ENCODE measurements around the gene DRC1.

DRC1 gene

DNA sequence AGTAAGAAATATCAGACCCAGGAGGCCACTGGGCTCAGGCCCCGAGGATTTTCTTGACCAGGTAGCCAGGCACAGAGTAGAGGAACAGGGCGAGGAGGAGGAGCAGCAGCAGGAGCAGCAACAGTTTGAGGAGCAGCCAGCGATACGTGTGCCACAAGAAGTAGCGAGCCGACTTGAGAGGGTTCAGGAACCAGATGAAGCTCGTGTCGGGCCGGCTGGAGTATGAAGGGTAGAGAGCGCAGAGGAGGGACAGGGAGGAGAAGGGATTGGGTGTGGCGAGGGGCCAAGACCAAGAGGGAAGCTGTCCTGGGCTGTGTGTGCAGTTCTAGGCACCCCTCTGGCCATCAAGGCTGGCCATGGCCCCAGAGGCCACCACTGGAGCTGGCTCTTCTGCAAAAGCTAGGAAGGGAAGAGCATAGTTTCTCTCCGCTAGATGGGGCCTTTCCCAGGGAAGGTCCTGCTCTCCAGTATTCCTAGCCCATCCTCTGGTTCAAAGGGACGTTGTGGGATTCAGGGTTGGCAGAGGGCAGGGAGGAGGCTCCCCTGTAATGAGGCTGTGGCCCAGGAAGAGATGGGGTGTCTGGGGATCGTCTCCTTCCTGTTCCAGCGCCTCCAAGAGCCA lies 58.4 kb downstream of the DRC1 start:
- Histone ChIP-seq H3K27ac (ENCODE audit: low read depth, low read length) (no peak overlapping the region), H3K27me3 (ENCODE audit: insufficient read depth, low read length, poor library complexity) (no peaks in the 10 kb centered on the region), H4K5ac (ENCODE audit: low read length) (no peak overlapping the region), H3K36me3 (ENCODE audit: control insufficient read depth, insufficient read depth, low read length) (no peaks in the 10 kb centered on the region), H3K4me3 (ENCODE audit: low read length) (no peak overlapping the region), H3K4me2 (ENCODE audit: low read length) (no peak overlapping the region), H3K9ac (ENCODE audit: low read length) (no peak overlapping the region), H3K79me1 (ENCODE audit: low read length) (no peaks in the 10 kb centered on the region), H2BK5ac (ENCODE audit: low read length) (no peak overlapping the region), H3K4me1 (ENCODE audit: control insufficient read depth, low read depth, low read length) (peaks cover 2% of the 10 kb centered on the region), H3K56ac (ENCODE audit: low read length) (no peak overlapping the region), H3K4ac (ENCODE audit: low read depth, low read length) (no peak overlapping the region), H3K79me2 (ENCODE audit: control insufficient read depth, insufficient read depth, low read length) (no peaks in the 10 kb centered on the region), H2AK5ac (ENCODE audit: low read length) (no peak overlapping the region), H3K23ac (ENCODE audit: low read length) (no peak overlapping the region), H2BK120ac (ENCODE audit: low read depth, low read length) (no peak overlapping the region), H2BK15ac (replicated peaks; ENCODE audit: low read depth) (no peak overlapping the region), H4K8ac (ENCODE audit: low read depth, low read length) (no peak overlapping the region), H3K18ac (ENCODE audit: low read length) (no peak overlapping the region)
- peak; percentile 51 for DNase-seq
- WGBS (ENCODE audit: extremely low coverage, insufficient coverage, low lambda C conversion rate), result no CpG with 5 or more reads among the region's 15 CpGs

DNA sequence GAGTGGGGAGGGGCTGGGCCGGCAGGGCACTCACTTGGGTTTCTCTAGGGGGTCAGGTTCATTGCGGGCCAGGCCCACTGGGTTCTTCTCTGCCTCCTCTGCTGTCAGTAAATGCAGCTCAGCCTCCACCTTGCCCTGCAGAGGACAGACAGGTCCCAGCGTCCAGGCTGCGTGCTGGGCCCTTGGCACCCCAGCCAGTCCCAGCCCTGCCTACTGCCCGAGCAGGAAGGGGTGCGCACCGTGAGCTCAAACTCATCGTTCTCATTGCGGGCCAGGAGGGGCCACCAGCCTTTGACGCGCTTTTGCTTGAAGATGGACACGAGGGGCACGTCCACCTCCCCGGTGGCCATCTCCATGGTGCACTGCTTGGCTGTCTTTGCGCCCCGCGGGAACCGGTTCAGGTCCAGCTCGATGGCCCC lies 58.9 kb downstream of the DRC1 start:
- Histone ChIP-seq H3K79me2 (ENCODE audit: control insufficient read depth, insufficient read depth, low read length) (no peaks in the 10 kb centered on the region), H3K9ac (ENCODE audit: low read length) (no peak overlapping the region)
- WGBS (ENCODE audit: extremely low coverage, insufficient coverage, low lambda C conversion rate), result no CpG with 5 or more reads among the region's 19 CpGs

DNA sequence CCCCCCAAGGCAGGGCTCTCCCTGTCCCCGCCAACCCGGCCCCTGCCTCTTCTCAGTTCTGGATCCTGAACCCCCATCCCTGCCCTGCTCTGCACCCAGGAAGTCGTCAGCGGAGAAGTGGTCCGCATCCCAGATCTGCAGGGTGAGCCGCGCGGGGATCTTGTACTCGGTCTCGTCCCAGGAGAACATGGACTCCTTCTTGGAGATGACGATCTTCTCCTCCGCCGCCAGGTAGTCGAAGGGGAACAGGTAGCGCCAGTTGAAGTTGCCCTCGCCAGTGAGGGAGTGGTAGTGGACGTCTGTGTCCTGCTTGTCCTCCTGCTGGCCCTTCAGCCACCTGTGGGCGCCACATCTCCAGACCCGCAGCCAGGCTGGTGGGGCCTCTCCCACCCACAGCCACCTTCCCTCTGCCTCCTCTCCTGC lies 59.9 kb downstream of the DRC1 start:
- Histone ChIP-seq H4K5ac (ENCODE audit: low read length) (no peak overlapping the region), H3K4ac (ENCODE audit: low read depth, low read length) (no peak overlapping the region), H4K8ac (ENCODE audit: low read depth, low read length) (no peak overlapping the region), H3K4me2 (ENCODE audit: low read length) (no peak overlapping the region), H3K4me3 (ENCODE audit: low read length) (no peak overlapping the region), H3K27ac (ENCODE audit: low read depth, low read length) (no peak overlapping the region), H3K4me1 (ENCODE audit: control insufficient read depth, low read depth, low read length) (peaks cover 2% of the 10 kb centered on the region), H3K79me1 (ENCODE audit: low read length) (no peaks in the 10 kb centered on the region), H3K9ac (ENCODE audit: low read length) (no peak overlapping the region), H3K27me3 (ENCODE audit: insufficient read depth, low read length, poor library complexity) (no peaks in the 10 kb centered on the region), H2BK120ac (ENCODE audit: low read depth, low read length) (no peak overlapping the region), H3K36me3 (ENCODE audit: control insufficient read depth, insufficient read depth, low read length) (no peaks in the 10 kb centered on the region), H2BK5ac (ENCODE audit: low read length) (no peak overlapping the region), H3K23ac (ENCODE audit: low read length) (no peak overlapping the region), H3K18ac (ENCODE audit: low read length) (no peak overlapping the region), H2AK5ac (ENCODE audit: low read length) (no peak overlapping the region), H3K79me2 (ENCODE audit: control insufficient read depth, insufficient read depth, low read length) (no peaks in the 10 kb centered on the region), H2BK15ac (replicated peaks; ENCODE audit: low read depth) (no peak overlapping the region), H3K56ac (ENCODE audit: low read length) (no peak overlapping the region)
- DNase-seq, result no peak
- WGBS (ENCODE audit: extremely low coverage, insufficient coverage, low lambda C conversion rate), result no CpG with 5 or more reads among the region's 19 CpGs

More for the DNA sequence above, 58.9 kb downstream of the DRC1 start:
- Histone ChIP-seq H2BK5ac (ENCODE audit: low read length) (no peak overlapping the region), H4K8ac (ENCODE audit: low read depth, low read length) (no peak overlapping the region), H2AK5ac (ENCODE audit: low read length) (no peak overlapping the region), H3K79me1 (ENCODE audit: low read length) (no peaks in the 10 kb centered on the region), H2BK15ac (replicated peaks; ENCODE audit: low read depth) (no peak overlapping the region), H3K36me3 (ENCODE audit: control insufficient read depth, insufficient read depth, low read length) (no peaks in the 10 kb centered on the region), H3K56ac (ENCODE audit: low read length) (no peak overlapping the region), H3K4me3 (ENCODE audit: low read length) (no peak overlapping the region), H3K27ac (ENCODE audit: low read depth, low read length) (no peak overlapping the region), H3K4me1 (ENCODE audit: control insufficient read depth, low read depth, low read length) (peaks cover 2% of the 10 kb centered on the region), H3K18ac (ENCODE audit: low read length) (no peak overlapping the region), H3K27me3 (ENCODE audit: insufficient read depth, low read length, poor library complexity) (no peaks in the 10 kb centered on the region), H3K4ac (ENCODE audit: low read depth, low read length) (no peak overlapping the region), H3K23ac (ENCODE audit: low read length) (no peak overlapping the region), H2BK120ac (ENCODE audit: low read depth, low read length) (no peak overlapping the region), H4K5ac (ENCODE audit: low read length) (no peak overlapping the region), H3K4me2 (ENCODE audit: low read length) (no peak overlapping the region)
- no peak for DNase-seq

DNA sequence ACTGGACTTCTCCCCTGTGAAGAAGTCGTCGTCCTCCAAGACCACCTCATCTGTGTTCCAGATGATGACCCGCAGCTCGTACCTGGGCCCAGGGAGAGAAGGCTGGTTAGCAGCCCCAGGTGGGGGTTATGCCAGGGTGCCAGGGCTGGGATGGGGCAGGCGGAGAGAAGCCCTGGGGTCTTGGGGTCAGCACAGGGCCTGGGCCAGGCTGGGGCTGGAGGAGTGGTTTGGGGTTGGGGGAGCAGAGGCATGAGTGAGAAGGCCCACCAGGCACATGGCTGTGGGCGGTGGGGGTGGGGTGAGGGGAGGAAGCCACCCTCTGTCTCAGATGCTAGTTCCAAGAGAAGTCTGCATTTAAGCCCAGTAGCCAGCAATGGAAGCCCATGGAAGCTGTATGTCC lies 60.4 kb downstream of the DRC1 start:
- Histone ChIP-seq H3K4me3 (ENCODE audit: low read length) (no peak overlapping the region), H2BK5ac (ENCODE audit: low read length) (no peak overlapping the region), H3K18ac (ENCODE audit: low read length) (peak overlapping the region; percentile 16), H3K79me2 (ENCODE audit: control insufficient read depth, insufficient read depth, low read length) (no peaks in the 10 kb centered on the region), H3K4me1 (ENCODE audit: control insufficient read depth, low read depth, low read length) (peaks cover 2% of the 10 kb centered on the region), H2BK15ac (replicated peaks; ENCODE audit: low read depth) (no peak overlapping the region), H3K9ac (ENCODE audit: low read length) (no peak overlapping the region), H3K36me3 (ENCODE audit: control insufficient read depth, insufficient read depth, low read length) (no peaks in the 10 kb centered on the region), H3K4ac (ENCODE audit: low read depth, low read length) (peak overlapping the region; percentile 44), H2BK120ac (ENCODE audit: low read depth, low read length) (no peak overlapping the region), H3K27ac (ENCODE audit: low read depth, low read length) (no peak overlapping the region), H2AK5ac (ENCODE audit: low read length) (no peak overlapping the region), H3K23ac (ENCODE audit: low read length) (no peak overlapping the region), H3K4me2 (ENCODE audit: low read length) (no peak overlapping the region), H4K5ac (ENCODE audit: low read length) (no peak overlapping the region), H4K8ac (ENCODE audit: low read depth, low read length) (no peak overlapping the region), H3K79me1 (ENCODE audit: low read length) (no peaks in the 10 kb centered on the region), H3K27me3 (ENCODE audit: insufficient read depth, low read length, poor library complexity) (no peaks in the 10 kb centered on the region), H3K56ac (ENCODE audit: low read length) (peak overlapping the region; percentile 20)
- no peak for DNase-seq
- no CpG with 5 or more reads among the region's 6 CpGs for WGBS (ENCODE audit: extremely low coverage, insufficient coverage, low lambda C conversion rate)

DNA sequence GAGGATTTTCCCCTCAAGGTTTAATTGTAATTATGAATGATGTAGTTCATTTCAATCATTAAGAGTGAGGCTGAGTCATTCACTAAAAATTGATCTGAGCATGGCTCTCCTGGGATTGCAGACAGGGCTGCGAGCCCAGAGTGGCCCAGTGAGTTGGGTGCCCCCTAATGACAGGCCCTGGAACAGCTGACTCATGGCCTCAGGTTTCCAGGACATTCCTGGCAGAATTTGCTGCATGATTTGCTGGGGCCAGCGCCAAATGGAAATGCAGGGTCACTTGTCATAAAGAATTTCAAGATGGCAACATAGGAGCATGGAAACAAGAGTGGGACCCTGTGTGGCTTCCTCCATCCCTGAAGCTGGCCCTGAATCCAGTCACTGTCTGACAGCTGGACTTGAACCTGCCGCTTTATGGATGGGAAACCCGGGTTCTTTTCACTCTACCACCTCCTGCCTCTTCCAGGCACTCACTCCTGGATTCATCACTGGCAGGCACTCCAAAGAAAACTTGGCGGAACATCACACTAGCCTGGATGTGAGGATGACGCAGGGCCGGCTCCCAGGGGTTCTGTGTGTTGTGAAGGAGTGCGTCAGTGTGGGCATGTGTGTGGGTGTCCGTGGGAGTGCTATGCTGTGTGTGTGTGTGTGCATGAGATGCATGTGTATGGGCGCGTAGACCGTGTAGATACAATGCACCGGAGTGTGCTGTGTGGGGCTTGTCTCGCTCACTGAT lies 61.0 kb downstream of the DRC1 start:
- Histone ChIP-seq H2AK5ac (ENCODE audit: low read length) (peak overlapping the region; percentile 10), H3K18ac (ENCODE audit: low read length) (no peak overlapping the region), H3K9ac (ENCODE audit: low read length) (no peak overlapping the region), H2BK120ac (ENCODE audit: low read depth, low read length) (no peak overlapping the region), H3K36me3 (ENCODE audit: control insufficient read depth, insufficient read depth, low read length) (no peaks in the 10 kb centered on the region), H4K5ac (ENCODE audit: low read length) (no peak overlapping the region), H2BK15ac (replicated peaks; ENCODE audit: low read depth) (no peak overlapping the region), H3K27ac (ENCODE audit: low read depth, low read length) (no peak overlapping the region), H3K4me3 (ENCODE audit: low read length) (no peak overlapping the region), H3K79me2 (ENCODE audit: control insufficient read depth, insufficient read depth, low read length) (no peaks in the 10 kb centered on the region), H4K8ac (ENCODE audit: low read depth, low read length) (no peak overlapping the region), H3K4me1 (ENCODE audit: control insufficient read depth, low read depth, low read length) (peaks cover 2% of the 10 kb centered on the region), H3K4ac (ENCODE audit: low read depth, low read length) (peak overlapping the region; percentile 29), H2BK5ac (ENCODE audit: low read length) (peak overlapping the region; percentile 55), H3K4me2 (ENCODE audit: low read length) (no peak overlapping the region), H3K56ac (ENCODE audit: low read length) (peak overlapping the region; percentile 73), H3K79me1 (ENCODE audit: low read length) (no peaks in the 10 kb centered on the region), H3K27me3 (ENCODE audit: insufficient read depth, low read length, poor library complexity) (no peaks in the 10 kb centered on the region), H3K23ac (ENCODE audit: low read length) (no peak overlapping the region)
- DNase-seq, result peak; percentile 90
- no CpG with 5 or more reads among the region's 14 CpGs for WGBS (ENCODE audit: extremely low coverage, insufficient coverage, low lambda C conversion rate)

Measured in mesendoderm (in vitro differentiated cells).